HL-60/S4 (cell line): ENCODE results near the gene ZNF334.

ENCODE experiments used
- in situ Hi-C: fragments of 300-500 bp; cut with MboI; formaldehyde crosslinking; loops from 2 replicates; pipeline ENCODE4 v1.14.3; 2022; ENCODE audit warnings: low sequenced_read_pairs

Gene ZNF334

DNA sequence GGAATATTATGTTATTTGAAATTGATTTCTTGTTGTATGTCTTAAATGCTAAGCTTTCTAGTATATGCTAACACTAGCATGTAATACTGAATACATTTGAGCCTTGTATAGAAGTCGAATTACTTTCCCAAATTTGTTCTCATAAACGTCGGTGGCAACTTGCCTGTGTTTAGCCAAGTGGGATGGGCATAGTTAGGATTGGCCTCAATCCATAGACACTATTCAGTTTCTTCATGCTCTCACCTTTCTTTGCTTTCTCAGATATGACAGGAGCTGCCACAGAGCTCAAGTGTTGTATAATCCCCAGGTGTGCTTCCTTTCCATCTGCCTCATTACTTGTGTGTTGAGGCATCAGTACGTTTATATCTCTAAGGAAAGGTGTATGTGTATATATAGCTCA is 19.3 kb downstream of the ZNF334 start:
- in situ Hi-C loops: no loop called here

- in situ Hi-C loops: no loop called here
Observed at GRCh38 chr20:46491354-46491753, 22.0 kb downstream of the ZNF334 start.

- in situ Hi-C loops: no loop called here
Observed at GRCh38 chr20:46488451-46488850, 24.9 kb downstream of the ZNF334 start.

DNA sequence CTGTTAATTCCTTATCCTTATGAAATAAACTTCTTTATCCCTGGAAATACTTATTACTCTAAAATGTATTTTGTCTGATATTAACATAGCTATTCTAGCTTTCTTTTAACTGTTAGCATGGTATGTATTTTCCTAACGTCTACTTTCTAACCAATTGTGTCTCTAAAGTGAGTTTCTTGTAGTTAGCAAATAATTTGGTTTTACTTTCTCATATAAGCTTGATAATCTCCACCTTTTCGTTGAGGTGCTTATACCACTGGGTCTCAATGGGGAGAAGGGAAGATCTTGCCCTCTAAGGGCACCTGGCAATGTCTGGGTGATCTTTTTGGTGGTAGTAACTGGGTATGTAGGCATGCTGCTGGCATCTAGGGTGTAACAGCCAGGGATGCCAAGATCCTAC is 25.7 kb downstream of the ZNF334 start:
- in situ Hi-C loops: no loop called here

DNA sequence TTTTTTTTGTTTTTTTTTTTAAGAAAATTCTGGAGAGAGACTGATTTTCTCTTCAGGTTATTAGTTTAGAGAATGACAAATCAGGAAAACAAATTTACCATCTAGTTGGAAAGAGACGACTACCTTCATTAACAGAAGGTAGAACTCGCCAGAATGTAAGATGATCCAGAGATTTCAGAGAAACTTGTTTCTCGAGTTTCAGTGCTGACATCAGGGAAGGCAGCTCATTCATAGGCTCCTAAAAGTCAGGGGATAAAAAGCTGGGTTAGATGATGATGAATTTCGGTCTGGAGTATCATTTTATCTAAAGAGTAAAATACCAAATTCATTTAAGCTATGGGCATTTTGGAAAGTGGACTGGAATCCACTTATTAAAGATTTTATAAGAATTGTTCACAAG is 27.9 kb downstream of the ZNF334 start:
- in situ Hi-C loops: no loop called here

DNA sequence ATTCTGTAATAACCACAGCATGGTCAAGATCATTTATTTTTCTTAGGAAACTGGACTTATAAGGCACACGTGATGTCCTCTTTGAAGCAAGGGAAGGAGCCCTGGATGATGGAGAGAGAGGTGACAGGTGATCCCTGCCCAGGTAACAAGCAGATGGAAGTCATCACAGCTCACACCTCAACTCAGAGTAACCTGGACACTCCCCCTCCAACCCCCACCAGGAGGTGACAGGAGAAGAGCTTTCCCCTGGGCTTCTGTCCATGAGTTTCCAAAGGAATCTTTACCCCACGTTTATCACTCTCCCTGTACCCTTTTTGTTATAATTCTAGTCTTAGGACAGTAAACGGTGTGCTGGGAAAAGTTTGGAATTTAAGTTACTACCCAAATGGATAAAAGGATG is 28.4 kb downstream of the ZNF334 start:
- in situ Hi-C loops: no loop called here

DNA sequence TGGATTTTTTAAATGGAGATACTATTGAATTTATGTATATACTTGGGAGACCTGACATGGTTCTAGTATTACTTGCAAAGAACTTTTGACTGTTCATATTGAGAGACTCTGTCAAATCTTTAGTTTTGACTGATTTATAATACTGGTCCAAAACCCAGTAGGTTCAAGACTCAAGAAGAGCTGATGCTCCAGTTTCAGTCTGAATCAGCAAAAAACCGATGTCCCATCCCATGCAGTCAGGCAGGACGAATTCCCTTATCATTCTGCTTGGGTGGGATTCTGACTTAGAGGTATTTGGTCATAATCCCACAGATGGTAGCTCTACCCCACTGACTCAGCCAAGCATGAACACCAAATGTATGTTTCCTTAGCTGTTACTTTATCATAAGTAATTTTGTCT is 29.5 kb downstream of the ZNF334 start:
- in situ Hi-C loops: no loop called here

DNA sequence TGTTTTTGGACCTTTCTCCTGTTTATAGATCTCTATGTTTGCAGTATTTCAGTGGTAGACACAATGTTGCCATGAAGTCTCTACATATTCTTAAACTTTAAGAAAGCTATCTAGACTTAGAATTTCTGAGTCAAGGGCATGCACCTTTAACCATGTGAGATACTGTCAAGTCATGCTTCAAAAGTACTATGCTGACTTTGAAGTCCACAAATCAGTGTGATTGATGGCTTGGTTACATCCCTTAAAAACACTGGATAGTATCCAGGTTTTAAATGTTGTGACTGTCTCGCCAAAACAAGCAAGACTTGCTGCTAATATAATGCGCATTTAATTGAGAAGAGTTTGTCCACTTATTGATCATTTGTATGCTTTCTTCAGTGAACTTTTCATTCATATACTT is 30.5 kb downstream of the ZNF334 start:
- in situ Hi-C loops: no loop called here

DNA sequence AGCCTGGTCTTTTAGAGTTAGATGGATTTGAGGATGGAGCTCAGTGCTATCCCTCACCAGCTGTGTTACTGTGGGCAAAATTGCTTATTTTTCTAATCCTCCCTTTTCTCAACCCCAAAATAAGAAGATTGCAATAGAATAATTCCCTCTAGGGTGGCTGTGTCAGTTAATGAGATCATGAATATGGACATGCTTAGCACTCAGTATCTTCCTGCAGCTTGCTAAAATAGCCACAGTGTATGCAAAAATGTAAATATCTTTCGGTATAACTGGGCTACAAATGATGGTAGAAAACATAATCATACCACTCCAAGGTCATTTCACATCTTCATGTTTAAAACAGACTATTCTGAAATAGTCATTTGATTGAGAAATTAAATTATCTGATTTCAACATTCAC is 35.7 kb downstream of the ZNF334 start:
- in situ Hi-C loops: no loop called here

DNA sequence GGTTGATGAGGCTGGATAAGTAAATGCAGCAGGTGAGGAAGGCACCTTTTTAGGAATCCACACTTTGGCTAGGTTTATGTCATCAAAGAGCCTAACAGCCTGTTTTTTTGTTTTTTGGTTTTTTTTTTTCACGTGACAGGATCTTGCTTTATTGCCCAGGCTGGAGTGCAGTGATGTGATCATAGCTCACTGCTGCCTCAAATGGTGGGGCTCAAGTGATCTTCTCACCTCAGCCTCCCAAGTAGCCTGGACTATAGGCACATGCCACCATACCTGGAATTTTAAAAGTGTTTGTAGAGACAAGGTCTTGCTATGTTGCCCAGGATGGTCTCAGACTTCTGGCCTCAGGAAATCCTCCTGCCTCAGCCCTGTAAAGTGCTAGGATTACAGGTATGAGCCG is 36.1 kb downstream of the ZNF334 start:
- in situ Hi-C loops: no loop called here

GRCh38 chr20:46468508-46468907 is 44.9 kb downstream of the ZNF334 start:
- in situ Hi-C loops: no loop called here

DNA sequence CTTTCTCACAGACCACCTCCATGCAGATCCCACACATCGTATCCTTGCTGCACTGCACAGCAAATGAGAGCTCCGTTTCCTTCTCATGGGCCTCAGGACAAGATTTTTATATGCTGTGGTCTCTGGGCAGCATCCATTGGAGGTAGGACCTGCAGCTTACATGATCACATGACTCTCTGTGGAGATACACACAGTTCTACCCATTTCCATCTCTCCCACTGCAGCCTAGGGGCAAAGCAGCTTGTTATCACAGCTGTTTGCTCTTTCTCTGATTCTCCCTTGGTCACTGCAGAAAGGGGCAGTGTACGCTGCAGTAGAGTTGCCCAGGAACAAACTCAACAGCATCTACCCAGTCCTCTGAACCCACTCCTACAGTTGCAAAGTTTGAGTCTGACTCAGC is 48.9 kb downstream of the ZNF334 start:
- in situ Hi-C loops: no loop called here

GRCh38 chr20:46463852-46464251 is 49.5 kb downstream of the ZNF334 start:
- in situ Hi-C loops: no loop called here

- in situ Hi-C loops: no loop called here
Observed at GRCh38 chr20:46461808-46462207, 51.6 kb downstream of the ZNF334 start.

GRCh38 chr20:46458866-46459750 is 54.3 kb downstream of the ZNF334 start:
- in situ Hi-C loops: no loop called here

- in situ Hi-C loops: no loop called here
Observed at GRCh38 chr20:46456255-46457028, 56.9 kb downstream of the ZNF334 start.

DNA sequence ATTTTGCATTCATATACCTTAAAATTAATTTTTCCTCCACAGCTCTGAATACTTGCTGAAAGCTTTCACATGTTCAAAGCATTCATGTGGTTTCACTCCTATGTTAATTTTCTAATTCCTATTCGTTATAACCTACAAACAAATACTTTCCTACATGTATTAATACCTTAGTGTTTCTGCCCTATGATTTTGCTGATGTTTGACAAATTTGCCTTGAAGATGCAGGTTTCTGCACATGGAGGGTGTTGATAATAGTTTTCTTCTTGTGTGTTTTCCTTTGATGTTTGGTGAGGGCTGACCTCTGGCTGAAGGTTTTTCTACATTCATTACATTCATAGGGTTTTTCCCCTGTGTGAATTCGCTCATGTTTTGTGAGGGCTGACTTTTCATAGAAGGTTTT is 57.6 kb downstream of the ZNF334 start:
- in situ Hi-C loops: no loop called here
